SW480 (cell line): Measurements from ENCODE around the gene RBM28.

Experiments
- DNase-seq: peaks from one replicate; pipeline ENCODE4 v3.0.0-alpha.2; 2016; ENCODE audit warnings: low spot score

The RBM28 gene

DNA sequence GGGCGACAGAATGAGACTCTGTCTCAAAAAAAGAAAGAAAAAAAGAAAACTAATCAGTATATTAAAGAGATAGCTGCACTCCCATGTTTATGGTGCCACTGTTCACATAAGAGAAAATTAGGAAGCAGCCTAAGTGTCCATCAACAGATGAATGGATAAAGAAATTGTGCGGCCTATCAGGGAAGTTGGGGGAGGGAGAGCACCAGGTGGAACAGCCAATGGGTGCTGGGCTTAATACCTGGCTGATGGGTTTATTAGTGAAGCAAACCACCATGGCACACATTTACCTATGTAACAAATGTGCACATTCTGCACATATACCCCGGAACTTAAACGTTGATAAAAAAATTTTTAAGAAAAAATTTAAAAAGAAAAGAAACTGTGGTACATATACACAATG, 26.8 kb upstream of the RBM28 start:
- no peak for DNase-seq

DNA sequence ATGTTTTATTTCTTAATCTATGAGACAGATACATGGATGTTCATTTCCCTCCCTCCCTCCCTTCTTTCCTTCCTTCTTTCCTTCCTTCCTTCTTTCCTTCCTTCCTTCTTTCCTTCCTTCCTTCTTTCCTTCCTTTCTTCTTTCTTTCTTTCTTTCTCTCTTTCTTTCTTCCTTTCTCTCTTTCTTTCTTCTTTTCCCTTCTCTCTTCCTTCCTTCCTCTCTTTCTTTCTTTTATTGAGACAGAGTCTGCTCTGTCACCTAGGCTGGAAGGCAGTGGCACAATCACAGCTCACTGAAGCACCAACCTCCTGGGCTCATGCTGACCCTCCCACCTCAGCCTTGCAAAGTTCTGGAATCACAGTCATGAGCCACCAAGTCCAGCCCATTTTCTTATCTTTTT, 23.3 kb upstream of the RBM28 start:
- DNase-seq: no peak

DNA sequence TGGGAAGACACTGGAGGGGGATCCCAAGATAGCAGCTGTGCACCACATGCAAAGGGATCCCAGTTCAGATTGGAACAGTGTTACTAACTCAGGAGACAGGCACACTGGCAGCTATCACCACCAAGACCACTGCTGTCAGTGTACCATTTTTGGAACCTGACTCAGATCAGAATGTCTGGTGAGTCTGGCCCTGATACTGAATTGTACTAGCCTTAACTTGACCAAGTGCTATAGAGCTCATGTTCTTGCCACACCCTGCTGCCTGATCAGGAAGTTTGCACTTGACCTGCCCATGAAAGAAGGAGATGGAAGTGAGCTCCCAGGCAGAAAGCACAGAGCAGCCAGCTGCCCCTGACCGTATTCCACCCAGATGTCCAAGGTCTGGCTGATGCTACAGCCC, 22.6 kb upstream of the RBM28 start:
- no peak for DNase-seq

GRCh38 chr7:128365432-128365831, 21.7 kb upstream of the RBM28 start:
- DNase-seq: no peak

- DNase-seq: no peak
Measured at GRCh38 chr7:128364166-128364870, 20.6 kb upstream of the RBM28 start.

DNA sequence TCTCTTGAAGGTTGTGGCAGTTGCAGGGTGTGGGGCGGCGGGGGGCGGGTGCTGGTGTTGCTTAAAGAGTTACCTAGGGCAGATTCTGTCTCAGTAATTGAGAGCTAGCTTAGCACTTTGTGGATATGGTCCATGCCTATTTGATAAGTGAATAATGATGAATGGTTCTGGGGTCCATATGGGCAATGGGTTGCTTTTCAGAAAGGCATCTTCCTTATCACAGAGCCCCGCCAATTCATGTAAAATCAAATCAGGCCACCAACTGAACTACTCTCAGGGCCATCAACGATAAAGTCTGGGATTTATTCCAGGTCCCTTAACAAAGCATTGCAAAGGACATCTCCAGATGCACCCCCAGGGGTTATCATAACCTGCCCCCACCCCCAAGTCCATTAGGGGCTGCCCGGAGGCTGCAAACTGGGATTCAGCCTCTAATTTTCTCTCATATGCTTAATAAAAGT, 19.6 kb upstream of the RBM28 start:
- no peak for DNase-seq

DNA sequence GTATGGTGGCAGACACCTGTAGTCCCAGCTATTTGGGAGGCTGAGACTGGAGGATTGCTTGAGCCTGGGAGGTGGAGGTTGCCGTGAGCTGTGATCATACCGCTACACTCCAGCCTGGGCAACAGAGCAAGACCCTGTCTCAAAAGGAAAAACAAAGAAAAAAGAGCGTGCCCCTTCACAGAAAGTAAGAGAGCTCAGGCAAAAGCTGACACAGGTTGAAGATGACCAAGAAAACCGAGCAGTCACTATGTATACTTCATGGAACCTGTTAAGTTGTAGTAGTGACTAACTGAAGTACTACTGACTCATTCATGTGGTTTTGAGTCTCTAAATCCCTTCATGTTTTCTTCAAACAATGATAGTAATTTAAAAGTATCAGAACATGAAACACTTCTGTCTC, 19.0 kb upstream of the RBM28 start:
- DNase-seq: no peak

DNA sequence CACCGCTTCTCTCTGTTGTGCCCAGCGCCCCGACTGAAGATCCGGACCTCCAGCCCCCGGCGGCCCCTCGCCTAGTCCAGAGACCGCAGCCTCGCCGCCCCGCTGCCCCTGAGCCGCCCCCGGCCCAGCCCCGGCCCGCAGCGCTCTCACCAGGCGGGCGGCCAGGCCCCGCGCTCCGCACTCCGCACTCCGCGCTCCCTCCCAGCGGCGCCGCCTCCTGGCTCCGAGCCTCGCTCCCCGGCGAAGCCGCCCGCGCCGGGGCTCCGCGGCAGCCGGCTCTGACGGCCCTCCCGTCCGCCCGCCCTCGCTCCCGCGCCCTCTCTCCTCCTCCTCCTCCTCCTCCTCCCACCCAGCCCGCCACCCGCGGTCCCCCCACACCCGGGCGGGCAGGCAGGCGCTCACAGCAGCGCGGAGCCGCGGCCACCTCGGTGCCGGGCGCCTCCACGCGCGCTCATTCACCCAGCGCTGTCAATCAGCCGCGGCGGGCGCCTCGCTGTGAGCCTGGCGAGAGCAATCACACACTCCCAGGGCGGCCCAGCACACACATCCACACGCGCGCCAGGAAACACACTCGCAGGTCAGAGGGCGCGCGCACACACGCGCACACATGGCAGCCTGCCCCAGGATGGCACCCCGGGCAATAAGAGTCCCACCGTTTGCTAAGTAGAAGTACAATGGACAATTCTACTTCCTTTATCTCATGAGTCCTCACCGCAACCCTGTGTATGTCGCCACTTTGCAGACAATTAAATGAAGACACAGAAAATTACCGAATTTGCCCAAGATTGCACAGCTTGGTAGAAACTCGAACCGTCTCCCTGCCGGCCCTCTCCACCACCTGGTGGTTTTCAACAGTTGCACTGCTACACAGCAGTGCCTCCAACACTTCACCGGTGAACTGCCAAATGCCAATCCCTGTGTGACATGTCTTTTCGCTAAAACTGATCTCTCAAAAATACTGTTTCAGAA, 18.0 kb upstream of the RBM28 start, which contains the start of gene PRRT4:
Gene PRRT4, minus strand, starts transcription at position 280 of the 969 bp plus-strand sequence.
- DNase-seq: peak; percentile 52

DNA sequence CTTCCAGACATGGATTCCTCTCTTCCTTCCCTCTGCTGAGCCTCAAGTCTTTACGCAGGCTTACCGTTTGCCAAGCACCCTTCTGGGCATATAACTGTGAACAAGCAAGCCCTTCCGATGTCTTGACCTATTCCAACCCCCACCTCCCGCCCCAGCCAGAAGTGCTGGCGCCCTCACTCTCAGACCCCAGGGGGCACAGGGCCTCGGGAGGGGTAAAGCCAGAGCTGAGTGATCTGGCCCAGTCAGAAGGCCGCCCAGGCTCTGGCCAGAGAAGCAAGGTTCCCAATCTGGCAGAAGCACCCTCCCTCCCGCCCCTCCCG, 16.6 kb upstream of the RBM28 start:
- DNase-seq: no peak

DNA sequence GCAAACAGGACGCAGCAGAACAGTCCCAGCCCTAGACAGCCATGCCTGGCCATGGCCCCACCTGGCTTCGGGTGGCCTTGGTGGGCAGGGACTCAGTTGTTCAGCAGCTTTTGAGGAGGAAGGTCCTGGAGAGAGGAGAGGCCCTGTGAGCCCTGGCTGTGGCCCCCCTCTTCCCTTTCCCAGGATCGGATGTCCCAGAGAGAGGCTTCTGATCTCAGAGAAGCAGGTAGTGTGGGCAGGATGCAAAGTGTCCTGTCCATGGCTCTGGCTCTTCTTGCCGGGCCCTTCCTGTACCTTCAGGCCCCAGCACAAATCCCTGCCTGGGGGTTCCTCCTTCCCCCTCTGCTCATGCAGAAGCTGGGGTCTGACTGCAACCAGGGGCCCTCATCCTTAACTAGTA, 16.2 kb upstream of the RBM28 start:
- DNase-seq: no peak

DNA sequence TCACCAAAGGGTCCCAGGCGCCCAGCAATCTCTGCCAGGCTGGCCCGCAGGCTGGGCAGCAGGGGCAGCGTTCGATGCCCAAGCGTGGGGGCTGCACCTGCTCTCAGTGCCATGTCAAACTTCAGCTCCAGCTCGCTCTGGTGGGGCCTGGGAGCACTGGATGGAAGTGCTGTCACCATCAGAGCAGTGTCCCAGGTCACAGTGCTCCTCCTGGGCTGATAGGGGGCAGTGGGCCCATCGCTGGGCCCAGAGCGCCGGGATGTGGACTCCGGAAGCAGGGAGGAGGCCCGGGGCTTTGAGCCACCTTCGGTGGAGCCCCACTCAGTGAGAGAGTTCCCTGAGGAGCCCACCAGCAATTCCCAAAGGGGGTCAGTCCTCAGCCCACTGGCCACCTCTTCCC, 15.6 kb upstream of the RBM28 start:
- no peak for DNase-seq

DNA sequence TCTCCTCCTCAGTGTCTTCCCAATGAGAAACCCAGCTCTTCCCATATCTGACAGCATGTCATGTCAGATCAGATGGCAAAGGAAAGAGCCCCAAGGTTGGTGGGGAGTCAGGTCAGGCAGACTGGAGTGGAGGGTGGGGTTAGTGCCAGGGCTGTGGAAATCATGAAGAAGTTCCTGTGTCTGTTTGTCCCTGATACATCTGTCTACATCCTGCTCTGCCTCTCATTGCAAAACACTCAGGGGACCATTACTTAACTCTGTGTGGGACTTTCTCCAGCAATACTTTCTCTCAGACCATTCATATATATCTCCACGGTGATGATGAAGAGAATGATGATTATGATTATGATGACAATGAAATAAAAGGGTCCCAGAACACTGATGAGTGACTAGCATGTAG, 14.5 kb upstream of the RBM28 start:
- DNase-seq: no peak

DNA sequence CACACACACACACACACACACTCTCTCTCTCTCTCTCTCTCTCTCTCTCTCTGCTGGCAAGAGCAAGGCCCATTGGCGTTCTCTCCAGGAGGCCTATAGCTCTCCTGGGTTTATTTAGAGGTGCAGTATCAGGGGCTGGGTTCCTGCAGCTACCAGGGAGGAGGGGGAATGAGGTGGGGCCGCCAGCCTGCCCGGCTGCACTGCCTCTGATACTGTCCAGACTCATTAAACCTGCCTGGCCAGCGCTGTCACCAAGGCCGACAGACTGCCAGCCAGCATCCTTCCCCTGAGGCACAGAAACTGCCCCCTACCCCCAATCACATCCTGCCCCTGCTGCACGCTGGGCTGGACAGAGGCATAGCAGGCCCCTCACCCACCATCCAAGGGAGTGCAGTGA, 13.5 kb upstream of the RBM28 start:
- no peak for DNase-seq

- peak; percentile 39 for DNase-seq
Measured at GRCh38 chr7:128356546-128357216, 13.0 kb upstream of the RBM28 start.

DNA sequence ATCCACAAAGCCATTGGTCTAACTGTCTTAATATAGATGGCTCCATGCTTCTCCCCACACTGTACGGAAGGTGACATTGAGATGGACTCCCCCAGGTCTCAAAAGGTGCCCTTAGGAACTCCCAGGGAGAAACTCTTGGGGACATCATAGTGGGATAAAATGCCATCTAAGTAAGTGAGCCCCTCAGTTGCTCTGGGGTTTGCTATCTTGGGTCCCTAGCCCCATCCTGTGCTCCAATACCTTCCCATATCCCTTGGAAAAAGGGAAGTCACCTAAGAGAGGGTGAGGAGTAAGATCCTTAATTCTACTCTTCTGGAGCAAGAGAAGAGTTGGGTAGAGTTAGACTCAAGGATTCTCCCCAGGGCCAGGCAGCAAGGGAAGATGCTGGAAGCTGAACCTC, 9.9 kb upstream of the RBM28 start:
- no peak for DNase-seq

- no peak for DNase-seq
Measured at GRCh38 chr7:128353189-128353588, 9.5 kb upstream of the RBM28 start.

DNA sequence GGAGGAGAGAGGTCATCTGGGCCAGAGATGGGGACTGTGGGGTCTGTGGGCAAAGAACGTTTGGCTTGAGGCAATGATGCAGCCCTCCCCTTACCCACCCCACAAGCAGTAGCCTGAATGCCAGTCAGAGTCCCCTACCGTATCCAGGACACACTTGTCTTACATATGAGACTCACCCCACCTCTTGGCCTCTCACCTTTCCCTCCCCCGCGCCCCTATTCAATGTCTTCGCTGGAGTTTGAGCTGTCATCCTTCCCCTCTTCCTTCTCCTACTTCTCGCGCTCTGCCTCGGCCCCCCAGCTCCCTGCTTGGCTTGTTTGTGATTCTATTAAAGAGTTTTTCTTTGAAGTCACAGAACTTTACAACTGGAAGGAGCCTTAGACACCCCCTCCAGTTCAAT, 8.9 kb upstream of the RBM28 start:
- no peak for DNase-seq

- DNase-seq: no peak
Measured at GRCh38 chr7:128352153-128352537, 8.4 kb upstream of the RBM28 start.

DNA sequence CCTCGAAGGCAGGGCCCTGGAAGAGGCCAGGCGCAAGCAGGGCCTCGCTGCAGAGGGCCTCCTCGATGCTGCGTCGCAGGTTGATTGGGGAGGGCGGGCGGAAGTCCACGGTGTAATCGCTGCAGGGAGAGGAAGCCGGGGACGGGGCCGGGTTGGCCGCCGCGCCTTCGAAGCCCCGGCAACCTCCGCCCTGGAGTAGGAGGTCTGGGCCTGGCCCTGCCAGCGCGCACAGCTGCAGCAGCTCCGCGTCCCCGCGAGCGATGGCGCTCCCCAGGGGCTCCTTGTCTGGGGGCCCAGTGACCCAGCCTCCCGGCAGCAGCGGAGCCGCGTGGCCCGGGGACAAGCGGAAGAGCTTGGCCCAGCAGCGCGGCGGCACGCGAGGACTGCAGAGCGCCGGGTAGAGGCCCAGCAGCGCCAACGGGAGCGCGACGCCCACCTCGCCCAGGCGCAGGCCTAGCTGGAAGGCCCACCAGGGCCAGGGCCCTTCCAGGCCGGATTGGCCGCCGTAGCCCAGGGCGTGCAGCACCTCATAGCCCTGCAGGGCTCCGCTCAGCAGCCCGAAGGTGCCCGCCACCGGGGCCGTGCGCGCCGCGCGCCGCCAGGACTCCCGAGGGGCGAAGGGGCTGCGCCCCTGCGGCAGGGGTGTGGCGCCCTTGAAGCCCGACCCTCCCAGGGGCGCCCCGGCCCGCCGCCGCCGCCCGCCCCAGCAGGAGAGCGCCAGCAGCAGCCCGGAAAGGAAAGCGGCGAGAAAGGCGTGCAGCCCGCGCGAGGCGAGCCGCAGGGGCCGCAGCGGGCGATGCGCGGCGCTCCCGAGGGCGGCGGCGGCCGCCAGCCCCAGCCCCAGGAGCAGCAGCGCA, 7.8 kb upstream of the RBM28 start:
- no peak for DNase-seq

- DNase-seq: no peak
Measured at GRCh38 chr7:128350708-128351295, 7.1 kb upstream of the RBM28 start.

GRCh38 chr7:128349466-128349825, 5.7 kb upstream of the RBM28 start:
- no peak for DNase-seq
